Esophagus squamous epithelium (tissue), 5 donors: Measurements from ENCODE around the gene NMNAT3. TPM values are rescaled to one million over a fixed set of nuclear protein-coding genes. Genes with fewer than 3 reads are reported as not detected.

Source experiments
- DNase-seq: peaks from one replicate; lab custom pipeline; 2025; lab: John Stamatoyannopoulos, UW
- H3K27ac ChIP-seq, 4 donors: fragments of 200-600 bp; sonication (generic); one replicate each; pipeline ENCODE4 v1.5.1; 2016 to 2019; ENCODE audit warnings: mild to moderate bottlenecking in 1 of 4
- H3K27me3 ChIP-seq, 4 donors: fragments of 200-600 bp; sonication (generic); 1 replicate in 3 of 4; 2 replicates in 1 of 4; pipeline versions ENCODE4 v1.5.1 to v1.6.0; 2017 to 2021; ENCODE audit warnings: antibody characterized with exemption in 1 of 4
- H3K36me3 ChIP-seq, 3 donors: fragments of 200-600 bp; sonication (generic); one replicate each; pipeline ENCODE4 v1.5.1; 2016 to 2019
- H3K4me1 ChIP-seq, 3 donors: fragments of 200-600 bp; sonication (generic); one replicate each; pipeline ENCODE4 v1.5.1; 2017 to 2019
- H3K4me3 ChIP-seq, 4 donors: fragments of 200-600 bp; sonication (generic); 1 replicate in 3 of 4; 2 replicates in 1 of 4; pipeline ENCODE4 v1.5.1; 2016 to 2019; ENCODE audit warnings: mild to moderate bottlenecking in 2 of 4, moderate library complexity in 1 of 4
- H3K9me3 ChIP-seq, 3 donors: fragments of 200-600 bp; sonication (generic); one replicate each; pipeline ENCODE4 v1.5.1; 2016 to 2019
- POLR2A ChIP-seq, 4 donors: fragments of 450-650 bp; IDR thresholded peaks; one replicate each; pipeline ENCODE4 v1.6.1; 2017; ENCODE audit warnings: antibody characterized with exemption in 4 of 4, mild to moderate bottlenecking in 4 of 4, moderate library complexity in 3 of 4
- WGBS, 2 donors: methylation state at CpG; one replicate each; pipeline ENCODE4 v1.1.5; 2018; 5-methylcytosine and 5-hydroxymethylcytosine counted together
- intact Hi-C: fragments of 100-400 bp; cut with DNase I; formaldehyde crosslinking; loops from one replicate; pipeline ENCODE4 v1.15.0; 2022
- total RNA-seq, 4 donors: library from RNA; depleted of rRNA; stranded (reverse); fragments of >200 nt; gene quantifications; one replicate each; pipeline ENCODE4 v1.1.0, GENCODE V29; 2016
- TF ChIP-seq, protein P1 (sequence below), 6 experiments: fragments of 450-650 bp in 4 of 6; fragments of 200-600 bp in 2 of 6; sonication (generic) in 2 of 6; IDR thresholded peaks; one replicate each; pipeline ENCODE4 v1.5.1; 2016 to 2019; ENCODE audit warnings: antibody characterized with exemption in 6 of 6, mild to moderate bottlenecking in 4 of 6, moderate library complexity in 4 of 6
- donor health status: DM: yes; HTN: yes; CAD: no.

Gene NMNAT3
- total RNA-seq, 4 donors from 2014 or later, result 7.6 to 11.6 (median 9.4) TPM

DNA sequence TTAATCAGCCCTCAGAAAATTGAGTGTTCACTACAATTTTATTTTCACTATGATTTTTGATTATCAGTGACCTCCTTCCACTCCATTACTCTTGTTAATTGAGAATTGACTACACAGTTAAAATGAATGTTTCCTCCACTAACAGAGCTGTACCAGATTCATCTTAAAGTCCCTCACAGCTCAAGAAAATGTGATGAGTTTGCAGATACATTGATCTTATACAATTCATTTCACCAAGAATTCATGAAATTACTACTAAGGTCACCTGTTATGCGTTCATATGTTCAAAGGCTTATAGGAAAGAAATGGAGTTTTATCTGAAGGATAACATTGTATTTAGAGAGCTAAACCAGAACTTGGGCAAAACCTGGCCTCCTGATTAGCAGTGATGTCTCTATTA lies 17.5 kb downstream of the NMNAT3 start:
- intact Hi-C loops, result no loop called here
- no peaks in the 10 kb centered on the region for H3K27me3 ChIP-seq
- no peaks in the 10 kb centered on the region for H3K9me3 ChIP-seq
- WGBS, 2 donors, result 68 to 96% methylated on average over 1 of the region's 1 CpG
- TF ChIP-seq, protein P1, sequence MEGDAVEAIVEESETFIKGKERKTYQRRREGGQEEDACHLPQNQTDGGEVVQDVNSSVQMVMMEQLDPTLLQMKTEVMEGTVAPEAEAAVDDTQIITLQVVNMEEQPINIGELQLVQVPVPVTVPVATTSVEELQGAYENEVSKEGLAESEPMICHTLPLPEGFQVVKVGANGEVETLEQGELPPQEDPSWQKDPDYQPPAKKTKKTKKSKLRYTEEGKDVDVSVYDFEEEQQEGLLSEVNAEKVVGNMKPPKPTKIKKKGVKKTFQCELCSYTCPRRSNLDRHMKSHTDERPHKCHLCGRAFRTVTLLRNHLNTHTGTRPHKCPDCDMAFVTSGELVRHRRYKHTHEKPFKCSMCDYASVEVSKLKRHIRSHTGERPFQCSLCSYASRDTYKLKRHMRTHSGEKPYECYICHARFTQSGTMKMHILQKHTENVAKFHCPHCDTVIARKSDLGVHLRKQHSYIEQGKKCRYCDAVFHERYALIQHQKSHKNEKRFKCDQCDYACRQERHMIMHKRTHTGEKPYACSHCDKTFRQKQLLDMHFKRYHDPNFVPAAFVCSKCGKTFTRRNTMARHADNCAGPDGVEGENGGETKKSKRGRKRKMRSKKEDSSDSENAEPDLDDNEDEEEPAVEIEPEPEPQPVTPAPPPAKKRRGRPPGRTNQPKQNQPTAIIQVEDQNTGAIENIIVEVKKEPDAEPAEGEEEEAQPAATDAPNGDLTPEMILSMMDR (IDR thresholded peaks at IDR 0.05), result no peak
- no peak for TF ChIP-seq POLR2A (IDR thresholded peaks at IDR 0.05)
- no peak overlapping the region for H3K27ac ChIP-seq
- no peaks in the 10 kb centered on the region for H3K36me3 ChIP-seq
- peaks cover 0 to 13% (median 9%) of the 10 kb centered on the region in 3 donors for H3K4me1 ChIP-seq
- no peak for DNase-seq
- H3K4me3 ChIP-seq, result no peak overlapping the region

DNA sequence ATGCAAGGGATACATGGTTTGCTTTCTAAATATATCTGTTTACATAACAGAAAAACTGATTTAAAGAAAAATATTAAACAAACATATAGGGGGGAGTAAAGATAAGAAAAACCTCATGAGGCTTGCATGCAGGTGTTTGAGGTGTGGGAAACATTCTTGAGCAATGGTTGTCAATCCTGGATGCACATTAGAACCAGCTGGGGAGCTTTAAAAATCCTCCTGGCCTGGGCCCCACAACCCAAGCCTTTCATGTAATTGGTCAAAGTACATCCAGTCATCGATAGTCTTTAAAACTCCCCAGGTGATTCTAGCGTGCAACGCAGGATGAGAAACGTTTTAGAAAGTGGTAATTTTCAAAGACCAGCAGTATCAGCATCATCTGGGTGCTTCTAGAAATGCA lies 18.3 kb downstream of the NMNAT3 start:
- intact Hi-C loops, result no loop called here
- no peak for DNase-seq

DNA sequence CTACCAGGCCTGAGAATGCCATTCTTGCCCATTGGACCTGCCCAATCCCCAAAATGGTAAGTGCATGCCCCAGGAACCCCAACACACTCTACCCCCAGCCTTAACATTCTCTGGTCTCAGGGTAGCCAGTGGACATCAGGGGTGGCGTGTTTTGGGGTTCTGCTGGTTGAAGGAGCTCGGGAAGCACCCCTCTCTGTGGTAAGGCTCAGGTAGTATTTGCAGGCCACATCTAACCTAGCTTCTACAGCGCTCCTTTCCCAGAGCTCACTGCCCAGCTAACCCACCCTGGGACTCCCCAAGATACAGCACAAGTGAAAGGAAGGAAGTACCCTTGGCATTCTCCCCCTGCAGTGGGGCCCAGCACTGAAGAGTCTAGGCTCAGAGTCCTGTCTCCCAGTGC lies 19.8 kb downstream of the NMNAT3 start:
- no peak overlapping the region for H3K4me3 ChIP-seq
- WGBS, 2 donors, result 100% methylated on average over 2 of the region's 3 CpGs; no CpG with 5 or more reads in 1 of the 2 donors
- no peak for DNase-seq
- H3K4me1 ChIP-seq, result peaks cover 14 to 36% (median 24%) of the 10 kb centered on the region in 3 donors
- H3K27me3 ChIP-seq, result no peaks in the 10 kb centered on the region
- no peaks in the 10 kb centered on the region for H3K9me3 ChIP-seq
- no peaks in the 10 kb centered on the region for H3K36me3 ChIP-seq
- H3K27ac ChIP-seq, result no peak overlapping the region
- intact Hi-C loops, result no loop called here
- TF ChIP-seq, protein P1 (IDR thresholded peaks at IDR 0.05), result no peak
- TF ChIP-seq POLR2A (IDR thresholded peaks at IDR 0.05), result no peak

More for the DNA sequence above, 18.3 kb downstream of the NMNAT3 start:
- Histone ChIP-seq H3K9me3 (no peaks in the 10 kb centered on the region), H3K4me1 (peaks cover 6 to 20% (median 16%) of the 10 kb centered on the region in 3 donors), H3K27ac (no peak overlapping the region), H3K4me3 (no peak overlapping the region), H3K36me3 (no peaks in the 10 kb centered on the region), H3K27me3 (no peaks in the 10 kb centered on the region)
- 77 to 87% methylated on average over 4 of the region's 4 CpGs for WGBS, 2 donors
- no peak for TF ChIP-seq POLR2A (IDR thresholded peaks at IDR 0.05)
- TF ChIP-seq, protein P1 (IDR thresholded peaks at IDR 0.05), result no peak

DNA sequence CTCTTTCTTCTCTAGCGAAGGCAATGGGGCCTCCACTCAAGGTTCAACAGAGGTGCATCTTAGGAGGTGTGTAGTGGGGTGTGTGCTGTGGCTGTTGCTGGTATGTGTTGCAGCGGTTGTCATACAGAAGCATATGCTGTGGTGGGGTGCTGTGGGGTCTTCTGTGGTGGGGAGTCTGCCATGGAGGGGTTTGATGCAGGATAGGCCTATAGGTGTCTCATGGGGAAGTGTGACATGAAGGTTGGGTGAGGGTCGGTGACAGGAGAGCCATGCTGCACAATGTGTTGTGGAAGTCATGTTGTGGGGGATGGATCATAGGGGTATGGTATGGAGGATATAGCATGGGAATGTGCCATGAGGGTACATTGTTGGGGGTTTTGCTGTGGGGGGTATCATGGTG lies 20.3 kb downstream of the NMNAT3 start:
- no peak for DNase-seq
- no peak overlapping the region for H3K4me3 ChIP-seq
- peaks cover 14 to 41% (median 24%) of the 10 kb centered on the region in 3 donors for H3K4me1 ChIP-seq
- no peak overlapping the region for H3K27ac ChIP-seq
- TF ChIP-seq POLR2A (IDR thresholded peaks at IDR 0.05), result no peak
- TF ChIP-seq, protein P1 (IDR thresholded peaks at IDR 0.05), result no peak
- no peaks in the 10 kb centered on the region for H3K36me3 ChIP-seq
- intact Hi-C loops, result no loop called here
- H3K27me3 ChIP-seq, result no peaks in the 10 kb centered on the region
- WGBS, 2 donors, result 82 to 96% methylated on average over 3 of the region's 3 CpGs
- H3K9me3 ChIP-seq, result no peaks in the 10 kb centered on the region

DNA sequence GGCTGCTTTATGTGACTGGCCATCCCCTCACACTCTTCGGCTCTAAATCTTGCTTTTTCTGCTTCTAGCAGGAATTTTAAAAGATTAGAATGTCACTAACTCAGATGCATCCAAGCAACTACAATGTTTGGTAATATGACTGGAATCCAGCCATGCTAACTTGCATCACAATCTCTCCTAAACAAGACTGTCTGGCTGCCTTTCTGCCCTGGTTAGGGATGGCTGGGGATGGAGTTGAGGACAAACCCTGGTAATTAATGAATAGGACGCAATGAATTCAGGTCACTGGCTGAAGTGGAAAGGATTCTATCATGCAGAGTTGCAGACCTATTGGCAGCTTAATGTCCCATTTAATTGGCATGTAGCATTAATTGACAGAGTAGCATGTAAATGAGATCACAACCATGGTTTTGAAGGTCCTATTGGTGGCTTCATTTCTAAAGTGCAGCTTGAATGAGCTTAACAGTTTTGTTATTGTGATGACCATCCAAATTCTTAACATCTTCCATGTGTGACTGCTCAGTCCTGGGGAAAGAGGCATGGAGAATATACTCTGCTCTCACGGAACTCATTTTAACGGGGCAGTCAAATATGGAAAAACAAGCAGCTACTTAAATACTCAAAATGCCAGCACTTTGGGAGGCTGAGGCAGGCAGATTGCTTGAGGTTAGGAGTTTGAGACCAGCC lies 21.7 kb downstream of the NMNAT3 start:
- Histone ChIP-seq H3K36me3 (no peaks in the 10 kb centered on the region), H3K4me3 (no peak overlapping the region), H3K27me3 (no peaks in the 10 kb centered on the region), H3K4me1 (peaks cover 14 to 47% (median 27%) of the 10 kb centered on the region in 3 donors), H3K9me3 (no peaks in the 10 kb centered on the region), H3K27ac (no peak overlapping the region)
- 49 to 70% methylated on average over 4 of the region's 4 CpGs for WGBS, 2 donors
- TF ChIP-seq, protein P1 (IDR thresholded peaks at IDR 0.05), result no peak
- no peak for TF ChIP-seq POLR2A (IDR thresholded peaks at IDR 0.05)
- DNase-seq, result no peak
- intact Hi-C loops, result no loop called here
